ENCODE data around the gene MED23. TPM values are rescaled to one million over a fixed set of nuclear protein-coding genes. Genes with fewer than 3 reads are reported as not detected.

The MED23 gene
- polyA plus RNA-seq, 1 of the 3 experiments (the other 2 are of a cell fraction), result 10.1 TPM

DNA sequence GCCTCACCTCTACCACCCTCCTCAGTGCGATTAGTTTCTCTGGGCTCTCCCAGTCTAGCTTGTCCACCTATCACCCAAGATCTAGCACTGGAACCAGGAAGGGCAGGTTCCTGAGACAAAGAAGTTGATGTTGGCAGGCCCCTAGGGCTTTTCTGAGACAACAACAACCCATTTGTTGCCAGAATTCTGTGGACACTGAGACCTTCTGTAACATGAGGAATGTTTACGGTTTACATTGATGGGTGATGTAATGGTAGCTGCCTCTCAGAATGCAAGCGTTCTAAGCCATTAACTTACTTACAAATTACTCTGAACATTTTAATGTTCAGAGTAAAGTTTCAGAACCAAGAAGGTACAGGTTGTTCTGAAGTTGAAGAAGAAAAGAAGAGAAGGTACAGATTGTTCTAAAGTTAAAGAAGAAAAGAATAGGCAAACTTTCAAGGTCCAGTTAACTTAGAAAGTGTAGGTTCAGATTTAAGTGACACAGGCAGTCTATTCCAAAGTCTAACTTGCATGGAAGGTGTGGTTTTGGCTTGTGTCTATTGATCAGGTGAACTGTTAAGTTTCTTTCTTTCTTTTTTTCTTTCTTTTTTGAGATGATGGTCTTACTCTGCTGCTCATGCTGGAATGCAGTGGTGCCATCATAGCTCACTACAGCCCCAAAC, 3.7 kb upstream of the MED23 start:
- CTCF ChIA-PET, result no interaction called here
- 6% methylated on average over 3 of the region's 3 CpGs for WGBS (ENCODE audit: low lambda C conversion rate)
- Histone ChIP-seq H3K27me3 (ENCODE audit: insufficient read depth) (peaks cover 11% of the 10 kb centered on the region), H3F3A (replicated peaks; ENCODE audit: insufficient read depth) (peaks cover 3% of the 10 kb centered on the region), H3K36me3 (replicated peaks in 1 of 2; ENCODE audit: control insufficient read depth in 1 of 2, insufficient read depth in 2 of 2, low read length in 1 of 2) (peaks cover 0 to 1% of the 10 kb centered on the region in 2 experiments), H3K4me2 (no peak overlapping the region), H3K27ac (ENCODE audit: low read depth in 2 of 2, low read length in 1 of 2) (no peak overlapping the region), H4K20me1 (ENCODE audit: insufficient read depth) (no peaks in the 10 kb centered on the region), H3K9me2 (no peaks in the 10 kb centered on the region), H3K4me3 (ENCODE audit: low read depth in 2 of 2, low read length in 1 of 2) (no peak overlapping the region), H3K9me3 (no peaks in the 10 kb centered on the region), H3K9ac (no peak overlapping the region), H2AFZ (ENCODE audit: low read depth) (no peak overlapping the region), H3K79me2 (ENCODE audit: insufficient read depth) (peaks cover 11% of the 10 kb centered on the region), H3K4me1 (ENCODE audit: control insufficient read depth in 1 of 2, insufficient read depth in 2 of 2, low read depth in 1 of 2, low read length in 1 of 2) (peaks cover 0 to 7% of the 10 kb centered on the region in 2 experiments; a peak in 2 of 4 replicates)
- POLR2A ChIA-PET, result no interaction called here
- no peak for DNase-seq
- TF ChIP-seq NFIC (IDR thresholded peaks at IDR 0.05; ENCODE audit: borderline replicate concordance), result no peak
- no peak for TF ChIP-seq TEAD4 (IDR thresholded peaks at IDR 0.05; ENCODE audit: borderline replicate concordance, insufficient read depth)
- TF ChIP-seq GABPA (IDR thresholded peaks at IDR 0.05; ENCODE audit: low read depth), result no peak
- no peak for TF ChIP-seq MEF2A (IDR thresholded peaks at IDR 0.05; ENCODE audit: borderline replicate concordance, low read depth)
- no peak for TF ChIP-seq TCF12 (IDR thresholded peaks at IDR 0.05)
- TF ChIP-seq, protein P1, sequence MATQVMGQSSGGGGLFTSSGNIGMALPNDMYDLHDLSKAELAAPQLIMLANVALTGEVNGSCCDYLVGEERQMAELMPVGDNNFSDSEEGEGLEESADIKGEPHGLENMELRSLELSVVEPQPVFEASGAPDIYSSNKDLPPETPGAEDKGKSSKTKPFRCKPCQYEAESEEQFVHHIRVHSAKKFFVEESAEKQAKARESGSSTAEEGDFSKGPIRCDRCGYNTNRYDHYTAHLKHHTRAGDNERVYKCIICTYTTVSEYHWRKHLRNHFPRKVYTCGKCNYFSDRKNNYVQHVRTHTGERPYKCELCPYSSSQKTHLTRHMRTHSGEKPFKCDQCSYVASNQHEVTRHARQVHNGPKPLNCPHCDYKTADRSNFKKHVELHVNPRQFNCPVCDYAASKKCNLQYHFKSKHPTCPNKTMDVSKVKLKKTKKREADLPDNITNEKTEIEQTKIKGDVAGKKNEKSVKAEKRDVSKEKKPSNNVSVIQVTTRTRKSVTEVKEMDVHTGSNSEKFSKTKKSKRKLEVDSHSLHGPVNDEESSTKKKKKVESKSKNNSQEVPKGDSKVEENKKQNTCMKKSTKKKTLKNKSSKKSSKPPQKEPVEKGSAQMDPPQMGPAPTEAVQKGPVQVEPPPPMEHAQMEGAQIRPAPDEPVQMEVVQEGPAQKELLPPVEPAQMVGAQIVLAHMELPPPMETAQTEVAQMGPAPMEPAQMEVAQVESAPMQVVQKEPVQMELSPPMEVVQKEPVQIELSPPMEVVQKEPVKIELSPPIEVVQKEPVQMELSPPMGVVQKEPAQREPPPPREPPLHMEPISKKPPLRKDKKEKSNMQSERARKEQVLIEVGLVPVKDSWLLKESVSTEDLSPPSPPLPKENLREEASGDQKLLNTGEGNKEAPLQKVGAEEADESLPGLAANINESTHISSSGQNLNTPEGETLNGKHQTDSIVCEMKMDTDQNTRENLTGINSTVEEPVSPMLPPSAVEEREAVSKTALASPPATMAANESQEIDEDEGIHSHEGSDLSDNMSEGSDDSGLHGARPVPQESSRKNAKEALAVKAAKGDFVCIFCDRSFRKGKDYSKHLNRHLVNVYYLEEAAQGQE (IDR thresholded peaks at IDR 0.05; ENCODE audit: low read depth, low read length), result no peak
- TF ChIP-seq ELF1 (IDR thresholded peaks at IDR 0.05), result no peak
- TF ChIP-seq RAD21 (IDR thresholded peaks at IDR 0.05; ENCODE audit: low read length), result no peak
- no peak for TF ChIP-seq FOXM1 (IDR thresholded peaks at IDR 0.05; ENCODE audit: low read depth)
- TF ChIP-seq YY1 (IDR thresholded peaks at IDR 0.05; ENCODE audit: low read depth), result no peak
- no peak for TF ChIP-seq RXRA (IDR thresholded peaks at IDR 0.05; ENCODE audit: borderline replicate concordance, low read depth)
- no peak for TF ChIP-seq TAF1 (IDR thresholded peaks at IDR 0.05; ENCODE audit: borderline replicate concordance, low read depth, low read length)
- TF ChIP-seq, protein P2, sequence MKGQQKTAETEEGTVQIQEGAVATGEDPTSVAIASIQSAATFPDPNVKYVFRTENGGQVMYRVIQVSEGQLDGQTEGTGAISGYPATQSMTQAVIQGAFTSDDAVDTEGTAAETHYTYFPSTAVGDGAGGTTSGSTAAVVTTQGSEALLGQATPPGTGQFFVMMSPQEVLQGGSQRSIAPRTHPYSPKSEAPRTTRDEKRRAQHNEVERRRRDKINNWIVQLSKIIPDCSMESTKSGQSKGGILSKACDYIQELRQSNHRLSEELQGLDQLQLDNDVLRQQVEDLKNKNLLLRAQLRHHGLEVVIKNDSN (IDR thresholded peaks at IDR 0.05; ENCODE audit: borderline replicate concordance, low read depth), result no peak
- no peak for TF ChIP-seq EZH2phosphoT487 (IDR thresholded peaks at IDR 0.05; ENCODE audit: borderline replicate concordance, low read depth)
- TF ChIP-seq, protein P3, sequence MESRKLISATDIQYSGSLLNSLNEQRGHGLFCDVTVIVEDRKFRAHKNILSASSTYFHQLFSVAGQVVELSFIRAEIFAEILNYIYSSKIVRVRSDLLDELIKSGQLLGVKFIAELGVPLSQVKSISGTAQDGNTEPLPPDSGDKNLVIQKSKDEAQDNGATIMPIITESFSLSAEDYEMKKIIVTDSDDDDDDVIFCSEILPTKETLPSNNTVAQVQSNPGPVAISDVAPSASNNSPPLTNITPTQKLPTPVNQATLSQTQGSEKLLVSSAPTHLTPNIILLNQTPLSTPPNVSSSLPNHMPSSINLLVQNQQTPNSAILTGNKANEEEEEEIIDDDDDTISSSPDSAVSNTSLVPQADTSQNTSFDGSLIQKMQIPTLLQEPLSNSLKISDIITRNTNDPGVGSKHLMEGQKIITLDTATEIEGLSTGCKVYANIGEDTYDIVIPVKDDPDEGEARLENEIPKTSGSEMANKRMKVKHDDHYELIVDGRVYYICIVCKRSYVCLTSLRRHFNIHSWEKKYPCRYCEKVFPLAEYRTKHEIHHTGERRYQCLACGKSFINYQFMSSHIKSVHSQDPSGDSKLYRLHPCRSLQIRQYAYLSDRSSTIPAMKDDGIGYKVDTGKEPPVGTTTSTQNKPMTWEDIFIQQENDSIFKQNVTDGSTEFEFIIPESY (IDR thresholded peaks at IDR 0.05; ENCODE audit: borderline replicate concordance, low read depth), result no peak
- TF ChIP-seq SMC3 (IDR thresholded peaks at IDR 0.05; ENCODE audit: low read depth, low read length), result no peak
- TF ChIP-seq, protein P4, sequence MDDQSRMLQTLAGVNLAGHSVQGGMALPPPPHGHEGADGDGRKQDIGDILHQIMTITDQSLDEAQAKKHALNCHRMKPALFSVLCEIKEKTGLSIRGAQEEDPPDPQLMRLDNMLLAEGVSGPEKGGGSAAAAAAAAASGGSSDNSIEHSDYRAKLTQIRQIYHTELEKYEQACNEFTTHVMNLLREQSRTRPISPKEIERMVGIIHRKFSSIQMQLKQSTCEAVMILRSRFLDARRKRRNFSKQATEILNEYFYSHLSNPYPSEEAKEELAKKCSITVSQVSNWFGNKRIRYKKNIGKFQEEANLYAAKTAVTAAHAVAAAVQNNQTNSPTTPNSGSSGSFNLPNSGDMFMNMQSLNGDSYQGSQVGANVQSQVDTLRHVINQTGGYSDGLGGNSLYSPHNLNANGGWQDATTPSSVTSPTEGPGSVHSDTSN (IDR thresholded peaks at IDR 0.05), result no peak
- TF ChIP-seq EP300 (IDR thresholded peaks at IDR 0.05; ENCODE audit: borderline replicate concordance in 1 of 2, low read depth in 1 of 2, low read length in 1 of 2), result no peak
- no peak for TF ChIP-seq GATA2 (CRISPR knock-in tag; IDR thresholded peaks at IDR 0.05)

Measured in SK-N-SH (cell line).